Heart right ventricle (tissue), 16 donors: ENCODE results near the gene RAB39A. TPM values are rescaled to one million over a fixed set of nuclear protein-coding genes. Genes with fewer than 3 reads are reported as not detected.
"Not testable (repeated sequence)": the region's sequence is repeated elsewhere in the genome, so short reads cannot be mapped to it uniquely, and the experiment has no call there.

Experiments
- ATAC-seq, 8 donors: fragments of 200-7000 bp; cut with Tn5 transposase; one replicate each; pipeline ENCODE4 v1.9.1; 2020; ENCODE audit warnings: mild to moderate bottlenecking in 8 of 8, moderate library complexity in 8 of 8, moderate number of reproducible peaks in 1 of 8
- DNase-seq, 2 donors: peaks; one replicate each; pipeline ENCODE4 v3.0.0-alpha.2; 2020
- H3K27ac ChIP-seq, 10 donors: fragments of 200-600 bp; sonication (generic) in 2 of 10; one replicate each; pipeline versions ENCODE4 v1.5.0 to v1.8.0; 2020 to 2022; ENCODE audit warnings: mild to moderate bottlenecking in 3 of 10
- H3K27me3 ChIP-seq, 7 donors: fragments of 200-600 bp; one replicate each; pipeline ENCODE4 v1.8.0; 2021 to 2022; ENCODE audit warnings: mild to moderate bottlenecking in 2 of 7
- H3K36me3 ChIP-seq, 9 donors: fragments of 200-600 bp; sonication (generic) in 1 of 9; one replicate each; pipeline versions ENCODE4 v1.5.0 to v1.8.0; 2020 to 2022; ENCODE audit warnings: mild to moderate bottlenecking in 2 of 9
- H3K4me1 ChIP-seq, 9 donors: fragments of 200-600 bp; sonication (generic) in 1 of 9; one replicate each; pipeline versions ENCODE4 v1.5.0 to v1.8.0; 2020 to 2022; ENCODE audit warnings: mild to moderate bottlenecking in 4 of 9
- H3K4me3 ChIP-seq, 10 donors: fragments of 200-600 bp; sonication (generic) in 2 of 10; one replicate each; pipeline versions ENCODE4 v1.5.0 to v1.8.0; 2020 to 2022; ENCODE audit warnings: mild to moderate bottlenecking in 7 of 10, moderate library complexity in 2 of 10
- H3K9me3 ChIP-seq, 11 donors: fragments of 200-600 bp in 10 of 11; sonication (generic) in 2 of 11; one replicate each; pipeline versions ENCODE4 v1.5.0 to v1.8.0; 2013 to 2022; ENCODE audit warnings: mild to moderate bottlenecking in 2 of 11, control low read depth in 1 of 11, moderate library complexity in 1 of 11
- CTCF ChIP-seq, 9 donors: fragments of 200-600 bp; sonication (generic) in 2 of 9; IDR thresholded peaks; one replicate each; pipeline versions ENCODE4 v1.5.0 to v1.8.0; 2021 to 2022; ENCODE audit warnings: antibody characterized with exemption in 9 of 9, mild to moderate bottlenecking in 5 of 9, moderate library complexity in 1 of 9
- WGBS, 2 donors: extraction: QIAGEN DNeasy Blood & Tissue Kit; methylation state at CpG; one replicate each; pipeline ENCODE4 v1.1.7; 2013; ENCODE audit warnings: inconsistent platforms in 1 of 2; 5-methylcytosine and 5-hydroxymethylcytosine counted together
- intact Hi-C, 10 donors: fragments of 100-400 bp; cut with DNase I; formaldehyde crosslinking; loops; one replicate each; pipeline versions ENCODE4 v1.11.1 to v1.14.2; 2022
- long read RNA-seq, 3 donors: library from polyadenylated mRNA; unstranded; transcript quantifications; one replicate each; pipeline ENCODE4 v2.0.0, GENCODE V29; 2020 to 2021
- polyA plus RNA-seq, 2 donors: library from polyadenylated mRNA; stranded (reverse); fragments of 200-250 nt; gene quantifications; one replicate each; pipeline ENCODE4 v1.2.3, GENCODE V29; 2013
- total RNA-seq, 10 donors: library from RNA; stranded (reverse); fragmentation: NEBNext Ultra II Directional in 3 of 10; extraction: Animal tissue kit (Norgen Biotek cat#: 25700) in 3 of 10; gene quantifications; one replicate each; pipeline versions ENCODE4 v1.2.1 to v1.2.4, GENCODE V29; 2021 to 2023
- donor health status: Arrhythmogenic right ventricular cardiomyopathy.
- donor health status: ischemic (EF 13 %, LVEDD 7.1; RV severe dilation, severe dysfunction).
- donor health status: healthy with polysubstance abuse.
- donor health status: DM: no; HTN: yes; CAD: no.
- donor health status: DM: no; HTN: no; CAD: no.
- donor health status: ischemic (EF 25% LVEDD 6.9; RV normal size, moderate dysfunction).
- donor health status: ischemic (EF 25% LVEDD 5.7; RV mildly dilated, moderate dysfunction).
- donor health status: healthy.
- donor health status: DM: yes; HTN: yes; CAD: no.
- donor health status: Ischemic cardiomyopathy.
- donor health status: ischemic (EF 35%, LVEDD 5.7; RV mildly dilated, moderate dysfunction).
- donor health status: nonischemic (EF 11% LVEDD 7.7; RV severe dilation, severe dysfunction).
- donor health status: DM: yes; HTN: yes; CAD: no.
- donor health status: PGD.
- donor health status: ischemic (EF 29% LVEDD 5.4; RV normal size, mild dysfunction).
- donor health status: nonischemic (EF 23%, LVEDD 6.1; RV moderate dilation, normal function).

Gene RAB39A
- 1 to 10 TPM in 1 of 10 donors, under 1 TPM in 7, not detected in 2; 0.15 to 3.0 (median 0.32) TPM for total RNA-seq
- polyA plus RNA-seq = under 1 TPM in 1 of 2 donors, not detected in 1; 0.01 TPM
- long read RNA-seq, donor 1 = 0 reads
- long read RNA-seq, donor 2 = 0 reads
- long read RNA-seq, donor 3, partial matches to known transcripts = 0 of 1 reads
- long read RNA-seq, donor 3, other reads (novel, unspliced or antisense) = 0 of 1 reads

- DNase-seq (peak; percentile 78 to 83), ATAC-seq (peak; percentile 91 to 98 (median 96))
- intact Hi-C loops = no loop called here
- Histone ChIP-seq H3K4me1 (peaks cover 0 to 14% (median 9%) of the 10 kb centered on the region in 9 donors), H3K9me3 (no peaks in the 10 kb centered on the region), H3K4me3 (peak within 1 kb of the TSS in 9 of 10 donors; percentile 10 to 63 (median 44)), H3K36me3 (no peaks in the 10 kb centered on the region), H3K27me3 (peaks cover 0 to 64% (median 39%) of the 10 kb centered on the region in 7 donors), H3K27ac (peak within 1 kb of the TSS in 5 of 10 donors; percentile 4 to 87 (median 17))
- TF ChIP-seq CTCF (IDR thresholded peaks at IDR 0.05) = no peak
- 0 to 2% methylated on average over 52 to 61 of the region's 61 CpGs for WGBS, 2 donors
These were observed at the start of gene RAB39A for GRCh38 chr11:107928046-107928766. Gene RAB39A (plus strand): TSS chr11:107928448. CDS start chr11:107928569, 121 bp downstream.

GRCh38 chr11:107881471-107881870, 46.8 kb upstream of the RAB39A start:
- H3K36me3 ChIP-seq, H3K4me1 ChIP-seq, H3K9me3 ChIP-seq, H3K27me3 ChIP-seq, ATAC-seq, DNase-seq, H3K4me3 ChIP-seq, intact Hi-C loops, H3K27ac ChIP-seq: not testable (repeated sequence)
- 91 to 94% methylated on average over 9 of the region's 9 CpGs for WGBS, 2 donors

- intact Hi-C loops = no loop called here
- Histone ChIP-seq H3K36me3 (no peaks in the 10 kb centered on the region), H3K27ac (no peak overlapping the region), H3K9me3 (peaks cover 0 to 2% (median 0%) of the 10 kb centered on the region in 11 donors), H3K27me3 (no peaks in the 10 kb centered on the region), H3K4me3 (no peak overlapping the region), H3K4me1 (no peaks in the 10 kb centered on the region)
- WGBS, 2 donors = 90 to 97% methylated on average over 3 of the region's 3 CpGs
- TF ChIP-seq CTCF (IDR thresholded peaks at IDR 0.05) = no peak
- DNase-seq (no peak), ATAC-seq (no peak)
These were observed 46.0 kb upstream of the RAB39A start for GRCh38 chr11:107882095-107882820.

- peak in 1 of 8 donors; percentile 24 for ATAC-seq
- TF ChIP-seq CTCF (IDR thresholded peaks at IDR 0.05) = peak in 7 of 9 donors; percentile 42 to 61 (median 54)
- Histone ChIP-seq H3K36me3 (no peaks in the 10 kb centered on the region), H3K4me3 (no peak overlapping the region), H3K9me3 (no peaks in the 10 kb centered on the region), H3K27ac (no peak overlapping the region), H3K4me1 (no peaks in the 10 kb centered on the region), H3K27me3 (peaks cover 0 to 4% (median 0%) of the 10 kb centered on the region in 7 donors)
- 38 to 39% methylated on average over 1 of the region's 1 CpG for WGBS, 2 donors
- no peak for DNase-seq
- intact Hi-C loops = loop anchor here in 2 of 10 donors (5.0 to 10.0 kb wide), 2 partner anchors 313 to 321 kb away; no protein-coding TSS in a partner anchor
These were observed 30.0 kb upstream of the RAB39A start for GRCh38 chr11:107898270-107898669.
